HG02938 (cell line): ENCODE results near the gene THEMIS2.
A peak's percentile ranks its signal among the peaks of the same experiment; 100 is the strongest.
"Not testable (repeated sequence)": the region's sequence is repeated elsewhere in the genome, so short reads cannot be mapped to it uniquely, and the experiment has no call there.

ENCODE experiments used
- ATAC-seq: cut with Tn5 transposase; IDR thresholded peaks from one replicate; pipeline ENCODE4 v1.9.1; 2021; ENCODE audit warnings: mild to moderate bottlenecking, moderate library complexity; ENCODE audit not compliant: unreplicated experiment

THEMIS2 gene

DNA sequence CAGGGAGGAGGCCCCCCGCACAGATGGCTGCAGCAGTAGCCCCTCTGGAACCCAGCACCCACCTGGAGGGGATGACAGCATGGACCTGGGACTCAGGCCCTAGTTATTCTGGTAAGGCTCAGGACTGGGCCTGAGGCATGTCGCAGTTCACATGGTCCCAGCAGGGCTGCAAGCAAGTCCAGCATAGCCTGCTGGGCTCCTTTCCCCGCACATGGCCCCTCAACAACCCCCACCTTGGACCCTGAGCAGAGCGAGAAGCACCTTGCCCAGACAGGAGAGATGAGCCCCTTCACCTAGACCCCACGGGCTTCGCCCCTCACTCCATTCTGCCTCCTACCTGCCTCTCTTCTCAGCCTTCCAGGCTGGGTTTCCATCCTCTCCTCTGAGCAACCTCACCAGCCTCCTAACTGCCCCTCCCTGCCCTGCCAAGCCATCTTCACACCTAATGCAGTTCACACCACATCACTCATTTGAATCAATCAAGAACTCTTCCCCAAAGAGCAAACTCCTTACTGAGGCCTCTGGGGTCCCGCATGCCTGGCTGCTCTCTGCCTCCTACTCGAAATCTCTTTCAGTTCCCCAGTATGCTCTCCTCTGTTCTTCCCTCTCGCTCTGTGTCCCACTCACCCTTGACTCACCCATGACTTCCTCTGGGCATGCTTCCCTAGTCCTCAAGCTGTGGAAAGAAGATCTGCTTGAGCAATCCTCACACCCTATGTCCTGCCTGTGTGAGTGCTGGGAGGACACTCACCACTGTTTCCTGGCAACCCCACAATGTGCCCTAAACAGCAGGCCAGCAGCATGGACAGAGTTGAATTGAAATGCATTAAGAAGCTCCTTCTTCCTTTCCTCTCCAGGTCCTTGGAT is 9.4 kb upstream of the THEMIS2 start:
- ATAC-seq = no peak

DNA sequence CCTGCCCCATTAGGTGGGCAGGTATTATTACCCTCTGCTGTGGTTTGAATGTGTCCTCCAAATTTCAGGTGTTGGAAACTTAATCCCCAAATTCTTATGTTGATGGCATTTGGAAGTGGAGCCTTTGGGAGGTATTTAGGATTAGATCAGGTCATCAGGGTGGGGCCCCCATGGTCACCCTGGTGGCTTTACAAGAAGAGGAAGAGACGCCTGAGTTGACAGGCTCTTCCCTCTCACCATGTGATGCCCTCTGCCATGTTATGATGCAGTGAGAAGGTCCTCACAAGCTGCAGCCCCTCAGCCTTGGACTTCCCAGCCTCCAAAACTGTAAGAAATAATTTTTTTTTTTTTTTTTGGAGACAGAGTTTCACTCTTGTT is 8.8 kb upstream of the THEMIS2 start:
- ATAC-seq = no peak

DNA sequence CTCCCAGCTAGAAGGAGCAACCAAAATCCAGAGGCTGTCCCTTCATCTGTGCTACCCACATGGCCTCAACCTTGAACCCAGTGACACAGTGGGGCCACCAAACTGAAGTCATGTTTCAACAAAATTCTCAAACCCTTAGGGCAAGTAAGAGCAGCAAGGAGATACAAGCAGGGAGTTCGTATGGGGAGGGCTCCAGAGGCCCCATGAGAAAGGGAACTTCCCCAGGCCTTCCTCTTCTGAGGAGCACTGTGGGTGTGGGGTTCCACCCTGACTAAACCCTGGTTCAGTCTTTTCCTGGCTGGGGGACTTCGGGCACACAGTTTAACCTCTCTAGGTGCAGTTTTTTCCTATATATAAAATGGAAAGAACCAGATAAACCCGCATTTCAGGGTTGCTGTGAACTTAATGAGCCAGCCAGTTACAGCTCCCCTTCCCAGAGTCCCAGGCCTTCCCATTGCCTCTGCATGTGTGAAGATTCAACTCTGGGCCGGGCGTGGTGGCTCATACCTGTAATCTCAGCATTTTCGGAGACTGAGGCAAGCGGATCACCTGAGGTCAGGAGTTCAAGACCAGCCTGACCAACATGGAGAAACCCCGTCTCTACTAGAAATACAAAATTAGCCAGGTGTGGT is 8.0 kb upstream of the THEMIS2 start:
- ATAC-seq = no peak

DNA sequence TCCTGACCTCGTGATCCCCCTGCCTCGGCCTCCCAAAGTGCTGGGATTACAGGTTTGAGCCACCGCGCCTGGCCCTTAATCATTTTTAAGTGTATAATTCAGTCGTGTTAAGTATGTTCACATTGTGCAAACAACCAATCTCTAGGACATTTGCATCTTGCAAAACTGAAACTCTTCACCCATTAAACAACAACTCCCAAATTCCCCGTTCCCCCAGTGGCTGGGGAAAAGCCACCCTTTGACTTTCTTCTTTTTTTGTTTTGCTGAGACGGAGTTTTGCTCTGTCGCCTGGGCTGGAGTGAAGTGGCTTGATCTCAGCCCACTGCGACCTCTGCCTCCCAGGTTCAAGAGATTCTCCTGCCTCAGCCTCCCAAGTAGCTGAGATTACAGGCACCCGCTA is 6.5 kb upstream of the THEMIS2 start:
- no peak for ATAC-seq

DNA sequence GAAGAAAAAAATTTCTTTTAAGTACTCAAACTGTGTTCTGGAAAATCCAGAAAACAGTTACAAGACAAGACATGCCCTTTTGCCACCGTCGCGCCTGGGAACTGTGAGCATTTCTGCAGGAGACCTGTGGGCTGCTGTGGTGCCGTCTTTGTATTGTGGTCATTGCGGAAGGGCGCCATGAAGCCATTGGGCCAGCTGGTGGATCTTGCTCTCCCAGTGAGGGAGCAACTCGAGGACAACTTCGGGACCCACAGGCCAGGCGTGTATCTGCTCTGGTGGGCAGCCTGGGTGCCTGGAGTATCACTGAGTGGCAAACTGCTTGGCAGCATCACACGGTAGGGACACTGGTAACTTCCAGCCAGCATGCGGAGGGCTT is 3.8 kb upstream of the THEMIS2 start:
- ATAC-seq = no peak

DNA sequence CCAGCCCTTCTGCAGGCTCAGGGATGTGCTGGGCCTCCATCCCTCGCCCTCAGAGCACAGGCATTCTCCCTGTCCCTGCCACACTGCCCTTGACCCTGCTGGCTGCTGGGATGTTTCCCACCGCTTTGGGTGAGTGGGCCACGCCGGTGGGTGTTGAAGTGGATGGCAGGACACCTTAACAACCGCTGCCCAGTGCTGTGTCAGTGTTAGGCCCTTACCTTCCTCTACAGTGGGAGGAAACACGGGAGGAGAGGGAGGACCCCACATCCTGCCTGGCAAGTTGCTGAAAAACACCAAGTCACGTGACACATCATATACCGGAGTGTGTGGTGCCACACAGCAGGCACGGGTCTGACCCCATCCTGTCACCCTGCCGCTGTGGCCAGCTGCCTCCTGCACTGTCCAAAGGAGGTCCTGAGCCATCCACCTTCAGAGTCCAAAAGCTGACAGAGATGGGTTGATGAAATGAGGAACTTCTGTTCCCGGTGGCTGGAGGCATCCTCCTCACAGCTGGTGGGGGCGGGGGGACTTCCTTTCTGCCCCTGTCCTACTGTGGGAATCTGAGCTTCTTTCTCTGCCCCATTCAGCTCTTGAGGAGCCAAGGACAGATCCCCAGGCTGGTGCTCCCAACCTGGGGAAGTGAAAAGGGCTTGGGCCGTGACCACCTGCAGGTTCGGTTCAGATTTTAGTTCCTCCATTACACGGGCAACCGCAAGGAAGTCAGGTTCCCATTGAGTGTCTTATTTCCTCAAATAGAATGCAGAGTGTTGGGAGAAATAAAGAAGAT is 3.2 kb upstream of the THEMIS2 start:
- ATAC-seq = no peak

DNA sequence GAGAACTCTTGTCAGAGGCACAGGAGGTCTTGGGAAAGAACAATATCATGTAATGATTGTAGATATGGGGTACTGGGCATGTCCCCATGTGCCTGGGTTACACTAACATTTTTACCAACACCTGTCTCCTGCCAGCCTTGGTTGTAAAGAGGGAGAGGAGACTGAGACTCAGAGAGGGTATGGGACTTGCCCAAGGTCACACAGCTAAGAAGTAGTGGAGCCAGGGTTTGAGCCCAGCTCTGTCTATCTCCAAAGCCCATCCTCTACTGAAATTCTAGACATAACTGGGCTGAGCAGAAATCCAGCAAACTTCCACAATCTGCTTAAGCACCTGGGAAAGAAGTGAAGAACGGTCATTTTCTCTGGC is 2.6 kb upstream of the THEMIS2 start:
- no peak for ATAC-seq

DNA sequence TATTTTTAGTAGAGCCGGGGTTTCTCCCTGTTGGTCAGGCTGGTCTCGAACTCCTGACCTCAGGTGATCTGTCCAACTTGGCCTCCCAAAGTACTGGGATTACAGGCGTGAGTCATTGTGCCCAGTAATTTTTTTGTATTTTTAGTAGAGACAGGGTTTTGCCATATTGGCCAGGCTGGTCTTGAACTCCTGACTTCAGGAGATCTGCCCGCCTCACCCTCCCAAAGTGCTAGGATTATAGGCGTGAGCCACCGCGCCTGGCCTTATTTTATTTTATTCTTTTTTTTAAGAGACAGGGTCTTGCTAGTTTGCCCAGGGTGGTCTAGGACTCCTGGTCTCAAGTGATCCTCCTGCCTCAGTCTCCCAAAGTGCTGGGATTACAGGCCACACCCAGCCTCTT is 1.3 kb upstream of the THEMIS2 start:
- not testable (repeated sequence) for ATAC-seq

DNA sequence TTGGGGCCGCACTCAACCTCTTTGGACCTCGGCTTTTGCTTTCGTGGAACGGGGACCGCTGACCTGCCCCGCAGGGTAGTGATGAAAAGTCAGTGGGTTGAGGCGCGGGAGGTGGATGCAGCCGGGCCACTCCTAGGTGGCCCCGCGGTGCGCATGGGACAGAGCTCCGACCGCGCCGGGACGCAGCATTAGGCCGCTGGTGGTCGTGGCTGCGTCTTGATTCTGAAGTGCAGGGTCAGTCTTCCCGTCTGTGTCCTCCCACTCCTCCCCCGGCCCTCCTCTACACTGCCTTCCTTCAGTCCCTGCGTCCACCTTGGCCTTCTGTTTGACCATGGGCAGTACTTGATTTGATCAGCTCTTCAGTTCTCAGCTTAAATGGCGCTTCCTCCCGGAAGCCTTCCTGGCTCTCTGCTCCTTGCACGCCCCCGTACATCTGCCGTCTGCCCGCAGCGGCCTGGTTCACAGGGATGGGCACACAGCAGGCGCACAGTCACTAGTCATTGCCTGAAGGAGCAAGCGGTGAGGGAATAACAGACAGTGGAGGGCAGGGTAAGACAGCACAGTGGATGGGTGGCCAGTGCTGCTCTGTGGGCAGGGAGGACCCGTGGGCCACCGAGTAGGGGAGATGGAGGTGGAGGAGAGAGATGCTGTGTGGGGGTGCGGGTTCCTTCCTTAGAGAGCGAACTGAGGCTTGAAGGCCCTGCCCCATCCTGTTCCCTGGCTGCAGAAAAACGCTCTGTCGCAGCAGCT is 633 bp downstream of the THEMIS2 start:
- ATAC-seq = no peak

DNA sequence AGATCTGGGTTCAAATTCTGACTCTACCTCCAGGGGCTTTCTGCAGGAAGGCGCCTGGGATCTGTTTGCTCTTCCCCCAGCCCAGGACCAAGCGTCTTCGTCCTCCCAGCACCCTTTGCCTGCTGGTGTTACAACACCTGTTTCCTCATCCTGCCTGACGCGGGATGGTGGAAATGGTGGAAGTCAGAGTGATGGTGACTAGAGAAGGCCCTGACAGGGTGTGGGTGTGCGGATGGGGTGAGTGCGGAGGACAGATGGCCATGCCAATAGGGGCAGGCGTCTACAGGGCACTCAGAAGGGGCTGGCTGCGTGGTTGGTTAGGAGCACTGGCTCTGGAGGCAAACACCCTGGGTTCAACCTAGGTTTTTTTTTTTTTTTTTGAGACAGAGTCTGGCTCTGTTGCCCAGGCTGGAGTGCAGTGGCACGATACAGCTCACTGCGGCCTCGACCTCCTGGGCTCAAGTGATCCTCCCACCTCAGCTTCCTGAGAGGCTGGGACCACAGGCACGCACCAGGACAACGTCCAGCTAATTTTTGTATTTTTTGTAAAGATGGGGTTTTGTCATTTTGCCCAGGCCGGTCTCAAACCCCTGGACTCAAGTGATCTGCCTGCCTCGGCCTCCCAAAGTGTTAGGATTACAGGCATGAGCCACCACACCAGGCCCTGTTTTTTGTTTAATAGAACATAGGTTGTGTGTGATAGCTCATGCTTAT is 1.5 kb downstream of the THEMIS2 start:
- no peak for ATAC-seq

DNA sequence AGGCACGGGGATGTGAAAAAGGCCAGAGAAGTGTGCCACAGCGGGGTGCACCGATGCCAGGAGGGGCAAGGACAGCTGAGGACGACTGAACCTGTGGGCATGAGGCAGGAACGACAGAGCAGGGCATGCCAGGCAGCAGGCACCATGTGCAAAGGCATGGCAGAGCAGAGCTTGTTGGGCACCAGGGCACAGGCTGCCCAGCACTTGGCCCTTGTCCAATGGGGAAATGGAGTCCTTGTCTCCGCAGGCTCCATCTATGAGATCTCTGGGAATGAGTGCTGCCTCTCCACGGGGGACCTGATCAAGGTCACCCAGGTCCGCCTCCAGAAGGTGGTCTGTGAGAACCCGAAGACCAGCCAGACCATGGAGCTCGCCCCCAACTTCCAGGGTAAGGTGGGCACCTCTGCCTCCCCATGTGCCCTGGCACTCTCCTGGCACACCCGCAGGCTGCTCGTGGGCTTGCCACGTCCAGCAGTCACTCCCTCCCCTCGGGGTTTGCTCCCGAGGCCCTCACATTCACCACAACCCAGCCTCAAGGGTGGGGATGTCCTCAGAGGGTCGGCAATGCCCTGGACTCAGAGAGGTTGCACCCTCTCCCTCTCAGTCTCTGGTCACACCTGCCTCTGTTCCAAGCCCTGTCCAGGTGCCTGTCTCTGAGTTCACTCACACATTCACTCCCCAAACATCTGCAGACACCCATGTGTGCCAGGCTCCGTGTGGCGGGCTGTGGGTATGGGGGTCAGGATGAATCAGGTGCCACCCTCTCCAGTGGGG is 4.2 kb downstream of the THEMIS2 start:
- ATAC-seq = no peak

DNA sequence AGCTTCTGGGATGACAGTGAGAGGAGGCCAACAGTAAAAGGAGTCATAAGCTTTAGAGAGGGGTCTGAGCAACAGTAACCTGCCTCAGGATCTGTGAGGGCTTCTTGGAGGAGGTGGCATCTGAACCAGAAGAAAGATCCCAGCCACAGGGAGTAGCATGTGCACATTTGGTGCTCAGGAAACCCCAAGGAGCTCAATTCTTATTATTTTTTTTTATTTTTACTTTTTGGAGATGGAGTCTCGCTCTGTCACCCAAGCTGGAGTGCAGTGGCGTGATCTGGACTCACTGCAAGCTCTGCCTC is 4.7 kb downstream of the THEMIS2 start:
- ATAC-seq = no peak

DNA sequence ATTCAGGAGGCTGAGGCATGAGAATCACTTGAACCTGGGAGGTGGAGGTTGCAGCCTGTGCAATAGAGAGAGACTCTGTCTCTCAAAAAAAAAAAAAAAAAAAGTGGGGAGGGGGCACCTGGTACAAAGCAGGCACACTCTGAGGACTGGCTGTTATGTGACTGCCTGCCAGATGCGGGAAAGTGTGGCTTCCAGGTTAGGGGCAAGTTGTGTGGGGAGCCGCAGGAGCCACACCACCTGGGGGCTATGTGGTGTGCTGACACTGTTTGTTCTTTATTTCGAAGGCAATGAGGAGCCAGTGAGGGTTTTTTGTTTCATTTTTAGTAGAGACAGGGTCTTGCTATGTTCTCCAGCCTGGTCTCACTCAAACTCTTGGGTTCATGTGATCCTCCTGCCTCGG is 5.7 kb downstream of the THEMIS2 start:
- ATAC-seq = no peak

DNA sequence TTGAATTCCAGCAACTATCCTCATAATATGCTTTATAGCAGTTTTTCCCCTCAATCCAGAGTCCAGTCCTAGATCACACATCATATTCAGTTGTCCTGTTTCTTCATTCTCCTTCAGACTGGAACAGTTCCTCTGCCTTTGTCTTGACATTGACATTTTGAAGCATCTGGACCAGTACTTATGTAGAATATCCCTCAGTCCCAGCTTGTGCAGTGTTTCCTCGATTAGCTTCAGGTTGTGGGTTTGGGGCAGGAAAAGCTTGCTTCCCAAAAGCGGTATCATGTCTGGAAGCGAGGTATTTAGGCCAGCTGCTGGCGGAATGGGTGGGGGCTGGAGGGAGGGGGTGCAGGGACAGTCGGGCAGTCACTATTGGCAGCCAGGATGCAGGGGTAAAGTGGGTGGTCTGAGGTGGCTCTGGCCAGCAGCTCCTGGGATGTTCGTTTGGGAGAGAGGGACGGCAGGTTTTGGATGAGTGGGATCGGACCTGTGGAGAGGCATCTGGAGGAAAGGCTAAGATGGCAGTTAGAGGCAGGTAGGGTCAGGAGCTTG is 6.5 kb downstream of the THEMIS2 start:
- ATAC-seq = no peak

DNA sequence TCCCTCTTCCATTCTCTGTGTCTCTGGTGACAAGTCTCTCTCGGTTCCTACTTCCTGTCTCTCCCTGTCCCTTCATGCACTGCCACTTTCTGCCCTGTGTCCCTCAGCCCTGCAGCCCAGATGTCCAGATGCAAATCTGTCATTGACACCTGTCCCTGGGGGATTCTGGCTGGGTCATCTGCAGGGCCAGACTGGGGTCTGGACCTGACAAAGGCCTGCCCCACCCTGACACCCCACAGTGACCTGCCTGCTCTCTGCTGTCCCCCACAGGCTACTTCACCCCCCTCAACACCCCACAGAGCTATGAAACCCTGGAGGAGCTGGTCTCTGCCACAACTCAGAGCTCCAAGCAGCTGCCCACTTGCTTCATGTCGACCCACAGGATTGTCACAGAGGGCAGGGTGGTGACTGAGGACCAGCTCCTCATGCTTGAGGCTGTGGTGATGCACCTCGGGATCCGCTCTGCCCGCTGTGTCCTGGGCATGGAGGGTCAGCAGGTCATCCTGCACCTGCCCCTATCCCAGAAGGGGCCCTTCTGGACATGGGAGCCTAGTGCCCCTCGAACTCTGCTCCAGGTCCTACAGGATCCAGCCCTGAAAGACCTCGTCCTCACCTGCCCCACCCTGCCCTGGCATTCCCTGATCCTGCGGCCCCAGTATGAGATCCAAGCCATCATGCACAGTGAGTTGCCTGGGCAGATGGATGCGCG is 7.2 kb downstream of the THEMIS2 start:
- no peak for ATAC-seq

DNA sequence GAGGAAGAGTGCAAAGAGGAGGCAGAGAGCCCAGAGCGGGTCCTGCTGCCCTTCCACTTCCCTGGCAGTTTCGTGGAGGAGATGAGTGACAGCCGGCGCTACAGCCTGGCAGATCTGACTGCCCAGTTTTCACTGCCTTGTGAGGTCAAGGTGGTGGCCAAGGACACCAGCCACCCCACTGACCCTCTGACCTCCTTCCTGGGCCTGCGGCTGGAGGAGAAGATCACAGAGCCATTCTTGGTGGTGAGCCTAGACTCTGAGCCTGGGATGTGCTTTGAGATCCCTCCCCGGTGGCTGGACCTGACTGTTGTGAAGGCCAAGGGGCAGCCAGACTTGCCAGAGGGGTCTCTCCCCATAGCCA is 10.2 kb downstream of the THEMIS2 start:
- no peak for ATAC-seq

DNA sequence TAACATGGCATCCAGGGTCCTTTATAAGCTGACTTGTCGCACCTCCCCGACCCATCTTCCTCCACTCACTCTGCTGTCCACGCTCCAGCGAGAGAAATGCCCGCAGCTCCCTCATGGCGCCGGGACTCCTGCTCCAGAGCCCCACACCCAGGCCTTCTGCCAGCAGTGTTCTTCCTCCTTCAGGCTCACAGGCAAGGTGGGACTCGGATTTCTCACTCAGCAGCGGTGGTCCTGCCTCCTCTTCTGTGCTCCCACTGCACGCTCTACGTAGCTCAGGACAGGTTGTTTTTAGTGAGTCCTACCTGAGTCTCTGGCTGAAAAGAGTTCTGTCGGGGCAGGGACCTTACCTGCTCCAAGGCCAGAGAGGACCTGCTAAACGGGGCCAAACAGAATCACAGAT is 11.2 kb downstream of the THEMIS2 start:
- ATAC-seq = no peak

DNA sequence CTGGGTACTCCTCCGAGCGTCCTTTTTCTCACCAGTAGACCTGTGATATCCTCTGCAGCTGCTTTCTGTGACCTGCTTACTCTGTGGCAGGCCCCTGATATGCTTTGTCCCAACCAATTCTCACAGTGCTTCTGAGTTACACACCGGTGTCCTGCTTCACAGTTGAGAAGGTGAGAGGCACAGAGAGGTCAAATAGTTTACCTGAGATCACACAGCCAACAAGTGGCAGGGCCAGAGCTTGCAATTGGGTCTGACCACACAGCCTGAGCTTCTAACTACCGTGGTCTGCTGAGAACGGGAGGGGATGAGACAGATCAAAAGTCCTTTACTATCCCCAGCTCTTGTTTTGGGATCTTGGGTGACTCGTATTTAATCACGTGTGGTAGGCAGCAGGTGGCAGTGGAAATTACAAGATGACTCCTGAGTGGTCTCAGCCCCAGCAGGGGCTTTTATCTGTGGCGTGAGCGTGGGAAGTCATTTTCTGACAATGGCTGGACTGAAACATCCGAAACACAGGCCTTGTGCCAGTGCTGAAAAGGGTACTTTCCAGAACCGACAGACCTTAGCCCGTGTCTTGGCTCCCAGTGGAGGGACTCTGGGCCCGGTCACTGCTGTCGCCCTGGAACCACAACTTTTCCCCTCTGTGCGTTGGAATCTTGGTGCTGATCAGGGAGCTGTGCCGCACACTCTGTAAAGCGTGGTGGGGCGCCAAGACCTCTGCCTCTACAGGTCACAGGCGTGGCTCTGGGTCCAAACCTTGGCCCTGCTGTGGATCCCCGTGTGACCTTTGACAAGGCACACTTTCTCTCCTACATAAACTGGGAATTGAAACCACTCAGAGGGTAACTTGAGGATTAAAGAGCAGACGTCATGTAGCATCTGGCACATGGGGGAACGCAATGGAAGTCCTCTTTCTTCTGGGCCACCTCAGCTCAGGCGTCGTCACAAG is 11.9 kb downstream of the THEMIS2 start:
- ATAC-seq = peak; percentile 44
